Liver (tissue), 9 donors: ENCODE results near the gene TRDMT1. TPM values are rescaled to one million over a fixed set of nuclear protein-coding genes. Genes with fewer than 3 reads are reported as not detected.

Experiments used
- DNase-seq: peaks from one replicate; pipeline ENCODE4 v3.0.0-alpha.2; 2017; ENCODE audit warnings: low spot score
- H3K27ac ChIP-seq, 2 donors: one replicate each; pipeline ENCODE4 v1.7.0; 2013; ENCODE audit warnings: inconsistent platforms in 2 of 2, low read length in 2 of 2, control low read depth in 1 of 2, low read depth in 1 of 2, mild to moderate bottlenecking in 1 of 2
- H3K27me3 ChIP-seq, 4 donors: one replicate each; pipeline versions ENCODE4 v1.6.1 to v1.7.0; 2013; ENCODE audit warnings: low read length in 3 of 4, inconsistent platforms in 1 of 4, mild to moderate bottlenecking in 1 of 4, moderate library complexity in 1 of 4; ENCODE audit not compliant: control insufficient read depth in 4 of 4, insufficient read depth in 4 of 4
- H3K36me3 ChIP-seq, 4 donors: one replicate each; pipeline versions ENCODE4 v1.6.1 to v1.7.0; 2013; ENCODE audit warnings: low read length in 3 of 4, mild to moderate bottlenecking in 3 of 4, low read depth in 1 of 4, moderate library complexity in 1 of 4; ENCODE audit not compliant: control insufficient read depth in 4 of 4, insufficient read depth in 3 of 4
- H3K4me1 ChIP-seq, 4 donors: one replicate each; pipeline versions ENCODE4 v1.6.1 to v1.7.0; 2013; ENCODE audit warnings: low read length in 3 of 4, mild to moderate bottlenecking in 3 of 4, moderate library complexity in 1 of 4; ENCODE audit not compliant: control insufficient read depth in 4 of 4, insufficient read depth in 4 of 4
- H3K4me3 ChIP-seq, 3 donors: one replicate each; pipeline versions ENCODE4 v1.6.1 to v1.7.0; 2013; ENCODE audit warnings: low read length in 3 of 3, control low read depth in 1 of 3, low read depth in 1 of 3, mild to moderate bottlenecking in 1 of 3
- H3K9ac ChIP-seq, 2 donors: one replicate each; pipeline ENCODE4 v1.7.0; 2013; ENCODE audit warnings: low read length in 2 of 2, mild to moderate bottlenecking in 2 of 2, moderate library complexity in 2 of 2, control low read depth in 1 of 2, low read depth in 1 of 2
- H3K9me3 ChIP-seq, 4 donors: one replicate each; pipeline versions ENCODE4 v1.6.1 to v1.7.0; 2013; ENCODE audit warnings: low read length in 3 of 4; ENCODE audit not compliant: control insufficient read depth in 4 of 4
- ATF3 ChIP-seq: IDR thresholded peaks from 2 replicates; pipeline ENCODE4 v1.6.1; 2016; ENCODE audit warnings: antibody characterized with exemption
- EGR1 ChIP-seq, 2 donors: IDR thresholded peaks; 2 replicates each; pipeline ENCODE4 v1.6.1; 2016 to 2018; ENCODE audit warnings: antibody characterized with exemption in 2 of 2, low read depth in 2 of 2
- FOXA1 ChIP-seq: IDR thresholded peaks from 2 replicates; pipeline ENCODE4 v1.6.1; 2016; ENCODE audit warnings: antibody characterized with exemption
- FOXA2 ChIP-seq: IDR thresholded peaks from 2 replicates; pipeline ENCODE4 v1.6.1; 2016; ENCODE audit warnings: antibody characterized with exemption
- GABPA ChIP-seq, 2 donors: IDR thresholded peaks in 1 of 2; conservative IDR thresholded peaks in 1 of 2; 2 replicates each; pipeline ENCODE4 v1.6.1; 2016; ENCODE audit warnings: antibody characterized with exemption in 2 of 2, mild to moderate bottlenecking in 1 of 2, moderate library complexity in 1 of 2
- HNF4A ChIP-seq, 2 donors: conservative IDR thresholded peaks; 2 replicates each; pipeline ENCODE4 v1.6.1; 2016; ENCODE audit warnings: antibody characterized with exemption in 2 of 2, mild to moderate bottlenecking in 2 of 2
- HNF4G ChIP-seq: IDR thresholded peaks from 2 replicates; pipeline ENCODE4 v1.6.1; 2016; ENCODE audit warnings: antibody characterized with exemption
- JUND ChIP-seq, 2 donors: IDR thresholded peaks; 2 replicates each; pipeline ENCODE4 v1.6.1; 2016; ENCODE audit warnings: antibody characterized with exemption in 2 of 2
- MAX ChIP-seq: IDR thresholded peaks from 2 replicates; pipeline ENCODE4 v1.6.1; 2016; ENCODE audit warnings: antibody characterized with exemption
- NR2F2 ChIP-seq: IDR thresholded peaks from 2 replicates; pipeline ENCODE4 v1.6.1; 2016; ENCODE audit warnings: antibody characterized with exemption
- RAD21 ChIP-seq, 2 donors: IDR thresholded peaks; 2 replicates each; pipeline ENCODE4 v1.6.1; 2016; ENCODE audit warnings: antibody characterized with exemption in 2 of 2, mild to moderate bottlenecking in 2 of 2
- REST ChIP-seq: IDR thresholded peaks from 2 replicates; pipeline ENCODE4 v1.6.1; 2016; ENCODE audit warnings: antibody characterized with exemption, mild to moderate bottlenecking
- RXRA ChIP-seq, 2 donors: IDR thresholded peaks; 2 replicates each; pipeline ENCODE4 v1.6.1; 2017 to 2018; ENCODE audit warnings: antibody characterized with exemption in 2 of 2, mild to moderate bottlenecking in 1 of 2
- SP1 ChIP-seq: IDR thresholded peaks from 2 replicates; pipeline ENCODE4 v1.6.1; 2018; ENCODE audit warnings: antibody characterized with exemption, mild to moderate bottlenecking
- TAF1 ChIP-seq: conservative IDR thresholded peaks from 2 replicates; pipeline ENCODE4 v1.6.1; 2016; ENCODE audit warnings: antibody characterized with exemption, mild to moderate bottlenecking
- YY1 ChIP-seq: IDR thresholded peaks from 2 replicates; pipeline ENCODE4 v1.6.1; 2016; ENCODE audit warnings: antibody characterized with exemption, mild to moderate bottlenecking
- WGBS: extraction: QIAGEN DNeasy Blood & Tissue Kit; methylation state at CpG from one replicate; pipeline ENCODE4 v1.1.7; 2013; 5-methylcytosine and 5-hydroxymethylcytosine counted together
- polyA plus RNA-seq, 2 donors: library from polyadenylated mRNA; stranded (reverse) in 1 of 2; unstranded in 1 of 2; fragments of 200-250 nt in 1 of 2; fragments of >200 nt in 1 of 2; fragmentation: Nextera tagmentation in 1 of 2; extraction: Ambion mirVana in 1 of 2; gene quantifications; one replicate each; pipeline versions ENCODE4 v1.2.1 to v1.2.3, GENCODE V29; 2013 to 2015
- total RNA-seq, 2 donors: library from RNA; depleted of rRNA; stranded (reverse); fragments of >200 nt; gene quantifications; one replicate each; pipeline ENCODE4 v1.2.3, GENCODE V29; 2014
- TF ChIP-seq, protein P1 (sequence below): IDR thresholded peaks from 2 replicates; pipeline ENCODE4 v1.6.1; 2016; ENCODE audit warnings: antibody characterized with exemption
- TF ChIP-seq, protein P2 (sequence below): fragments of 150-350 bp; IDR thresholded peaks from 2 replicates; pipeline ENCODE4 v1.5.1; 2017; ENCODE audit warnings: improper control_type of control experiment, low read depth, low read length; ENCODE audit not compliant: missing input control
- donor health status: healthy.
- donor health status: healthy.
- donor health status: healthy.
- donor health status: healthy.
- donor health status: healthy.

The TRDMT1 gene
- total and polyA plus RNA-seq, 4 donors = 0.38 to 2.4 (median 1.1) TPM

DNA sequence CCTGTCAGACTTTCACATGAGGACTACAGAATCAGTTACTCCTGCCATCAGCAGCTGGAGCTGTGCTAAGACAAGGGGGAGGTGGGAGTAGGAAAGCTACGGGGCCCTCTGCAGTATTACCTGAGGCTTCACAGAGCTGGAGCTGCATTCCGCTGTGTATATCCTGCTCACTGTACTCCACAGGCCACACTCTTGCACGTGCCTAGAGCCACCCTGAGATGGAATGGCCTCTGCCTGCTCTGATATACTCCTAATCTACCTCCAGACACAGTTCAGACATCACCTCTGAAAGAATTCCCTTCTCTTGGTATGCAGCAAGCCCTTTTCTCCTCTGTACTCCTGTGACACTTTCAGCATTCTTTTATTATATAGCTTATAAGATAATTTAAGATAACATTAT is 34.8 kb downstream of the TRDMT1 start:
- no peak for DNase-seq
- H3K9me3 ChIP-seq = no peaks in the 10 kb centered on the region
- WGBS = 90% methylated on average over 3 of the region's 3 CpGs
- no peaks in the 10 kb centered on the region for H3K27me3 ChIP-seq
- TF ChIP-seq TAF1 (no peak), EGR1 (IDR thresholded peaks at IDR 0.05; ENCODE audit: low read depth in 2 of 2) (no peak), FOXA2 (no peak), HNF4G (no peak), REST (no peak), RAD21 (IDR thresholded peaks at IDR 0.05) (no peak), MAX (no peak), ATF3 (no peak), FOXA1 (no peak), NR2F2 (no peak), YY1 (no peak), HNF4A (conservative IDR thresholded peaks at IDR 0.05) (no peak), JUND (IDR thresholded peaks at IDR 0.05) (no peak), RXRA (IDR thresholded peaks at IDR 0.05) (no peak), SP1 (no peak), GABPA (IDR thresholded peaks at IDR 0.05 in 1 of 2, conservative IDR thresholded peaks at IDR 0.05 in 1 of 2) (no peak)
- TF ChIP-seq, protein P1, sequence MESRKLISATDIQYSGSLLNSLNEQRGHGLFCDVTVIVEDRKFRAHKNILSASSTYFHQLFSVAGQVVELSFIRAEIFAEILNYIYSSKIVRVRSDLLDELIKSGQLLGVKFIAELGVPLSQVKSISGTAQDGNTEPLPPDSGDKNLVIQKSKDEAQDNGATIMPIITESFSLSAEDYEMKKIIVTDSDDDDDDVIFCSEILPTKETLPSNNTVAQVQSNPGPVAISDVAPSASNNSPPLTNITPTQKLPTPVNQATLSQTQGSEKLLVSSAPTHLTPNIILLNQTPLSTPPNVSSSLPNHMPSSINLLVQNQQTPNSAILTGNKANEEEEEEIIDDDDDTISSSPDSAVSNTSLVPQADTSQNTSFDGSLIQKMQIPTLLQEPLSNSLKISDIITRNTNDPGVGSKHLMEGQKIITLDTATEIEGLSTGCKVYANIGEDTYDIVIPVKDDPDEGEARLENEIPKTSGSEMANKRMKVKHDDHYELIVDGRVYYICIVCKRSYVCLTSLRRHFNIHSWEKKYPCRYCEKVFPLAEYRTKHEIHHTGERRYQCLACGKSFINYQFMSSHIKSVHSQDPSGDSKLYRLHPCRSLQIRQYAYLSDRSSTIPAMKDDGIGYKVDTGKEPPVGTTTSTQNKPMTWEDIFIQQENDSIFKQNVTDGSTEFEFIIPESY = no peak
- TF ChIP-seq, protein P2, sequence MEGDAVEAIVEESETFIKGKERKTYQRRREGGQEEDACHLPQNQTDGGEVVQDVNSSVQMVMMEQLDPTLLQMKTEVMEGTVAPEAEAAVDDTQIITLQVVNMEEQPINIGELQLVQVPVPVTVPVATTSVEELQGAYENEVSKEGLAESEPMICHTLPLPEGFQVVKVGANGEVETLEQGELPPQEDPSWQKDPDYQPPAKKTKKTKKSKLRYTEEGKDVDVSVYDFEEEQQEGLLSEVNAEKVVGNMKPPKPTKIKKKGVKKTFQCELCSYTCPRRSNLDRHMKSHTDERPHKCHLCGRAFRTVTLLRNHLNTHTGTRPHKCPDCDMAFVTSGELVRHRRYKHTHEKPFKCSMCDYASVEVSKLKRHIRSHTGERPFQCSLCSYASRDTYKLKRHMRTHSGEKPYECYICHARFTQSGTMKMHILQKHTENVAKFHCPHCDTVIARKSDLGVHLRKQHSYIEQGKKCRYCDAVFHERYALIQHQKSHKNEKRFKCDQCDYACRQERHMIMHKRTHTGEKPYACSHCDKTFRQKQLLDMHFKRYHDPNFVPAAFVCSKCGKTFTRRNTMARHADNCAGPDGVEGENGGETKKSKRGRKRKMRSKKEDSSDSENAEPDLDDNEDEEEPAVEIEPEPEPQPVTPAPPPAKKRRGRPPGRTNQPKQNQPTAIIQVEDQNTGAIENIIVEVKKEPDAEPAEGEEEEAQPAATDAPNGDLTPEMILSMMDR = no peak
- no peak overlapping the region for H3K27ac ChIP-seq
- no peak overlapping the region for H3K4me3 ChIP-seq
- no peak overlapping the region for H3K9ac ChIP-seq
- no peaks in the 10 kb centered on the region for H3K4me1 ChIP-seq
- no peaks in the 10 kb centered on the region for H3K36me3 ChIP-seq
